HG02852 (cell line): ENCODE data around the gene KRT86.
"Not testable (repeated sequence)": the region's sequence is repeated elsewhere in the genome, so short reads cannot be mapped to it uniquely, and the experiment has no call there.

Experiments
- ATAC-seq: cut with Tn5 transposase; IDR thresholded peaks from one replicate; pipeline ENCODE4 v1.9.1; 2021; ENCODE audit warnings: mild to moderate bottlenecking, moderate library complexity; ENCODE audit not compliant: unreplicated experiment

The KRT86 gene

GRCh38 chr12:52312086-52312485, 37.6 kb downstream of the KRT86 start:
- ATAC-seq: no peak

- ATAC-seq: no peak
These were observed 39.0 kb downstream of the KRT86 start for GRCh38 chr12:52313461-52313860.

GRCh38 chr12:52313926-52314325, 39.5 kb downstream of the KRT86 start:
- ATAC-seq: no peak

GRCh38 chr12:52314511-52314910, 40.1 kb downstream of the KRT86 start:
- no peak for ATAC-seq

- not testable (repeated sequence) for ATAC-seq
These were observed 41.3 kb downstream of the KRT86 start for GRCh38 chr12:52315721-52316120.

- ATAC-seq: no peak
These were observed 41.8 kb downstream of the KRT86 start for GRCh38 chr12:52316290-52316689.

- ATAC-seq: no peak
These were observed 42.3 kb downstream of the KRT86 start for GRCh38 chr12:52316701-52317100.

GRCh38 chr12:52317468-52318052, 43.1 kb downstream of the KRT86 start:
- no peak for ATAC-seq

- no peak for ATAC-seq
These were observed 44.0 kb downstream of the KRT86 start for GRCh38 chr12:52318241-52318990.

- ATAC-seq: no peak
These were observed 44.7 kb downstream of the KRT86 start for GRCh38 chr12:52319097-52319496.

- ATAC-seq: no peak
These were observed 46.4 kb downstream of the KRT86 start, which contains the start of gene KRT83 for GRCh38 chr12:52320784-52321400. Gene KRT83 (minus strand): TSS chr12:52321398. CDS start chr12:52321335, 63 bp downstream.

GRCh38 chr12:52321418-52321817, 47.0 kb downstream of the KRT86 start:
- no peak for ATAC-seq

GRCh38 chr12:52322069-52322468, 47.6 kb downstream of the KRT86 start:
- no peak for ATAC-seq

- ATAC-seq: no peak
These were observed 48.6 kb downstream of the KRT86 start for GRCh38 chr12:52323001-52323400.

- no peak for ATAC-seq
These were observed 49.1 kb downstream of the KRT86 start for GRCh38 chr12:52323416-52324152.

- no peak for ATAC-seq
These were observed 49.7 kb downstream of the KRT86 start for GRCh38 chr12:52324153-52324444.

- ATAC-seq: peak; percentile 96
These were observed 52.8 kb downstream of the KRT86 start for GRCh38 chr12:52327052-52327829.

GRCh38 chr12:52327830-52328500, 53.5 kb downstream of the KRT86 start:
- no peak for ATAC-seq

- ATAC-seq: no peak
These were observed 56.6 kb downstream of the KRT86 start for GRCh38 chr12:52331039-52331438.

GRCh38 chr12:52331833-52332232, 57.4 kb downstream of the KRT86 start:
- ATAC-seq: no peak
